Sigmoid colon (tissue), 7 donors: Measurements from ENCODE around the gene STAC. TPM values are rescaled to one million over a fixed set of nuclear protein-coding genes. Genes with fewer than 3 reads are reported as not detected.

Experiments used
- DNase-seq: peaks from one replicate; pipeline ENCODE4 v3.0.0-alpha.2; 2019
- H3K27ac ChIP-seq, 4 donors: fragments of 200-600 bp; sonication (generic); one replicate each; pipeline ENCODE4 v1.5.1; 2016 to 2019; ENCODE audit warnings: mild to moderate bottlenecking in 1 of 4
- H3K27me3 ChIP-seq, 3 donors: fragments of 200-600 bp; sonication (generic); one replicate each; pipeline ENCODE4 v1.5.1; 2019; ENCODE audit warnings: mild to moderate bottlenecking in 1 of 3
- H3K36me3 ChIP-seq, 4 donors: fragments of 200-600 bp; sonication (generic); one replicate each; pipeline ENCODE4 v1.5.1; 2016 to 2019
- H3K4me1 ChIP-seq, 4 donors: fragments of 200-600 bp; sonication (generic); one replicate each; pipeline ENCODE4 v1.5.1; 2017 to 2019
- H3K4me3 ChIP-seq, 4 donors: fragments of 200-600 bp; sonication (generic); one replicate each; pipeline ENCODE4 v1.5.1; 2017 to 2019; ENCODE audit warnings: mild to moderate bottlenecking in 2 of 4, moderate library complexity in 1 of 4
- H3K9me3 ChIP-seq, 4 donors: fragments of 200-600 bp in 3 of 4; sonication (generic) in 3 of 4; one replicate each; pipeline versions ENCODE4 v1.5.1 to v1.6.1; 2013 to 2019
- CTCF ChIP-seq, 4 experiments: fragments of 450-650 bp in 3 of 4; fragments of 200-600 bp in 1 of 4; IDR thresholded peaks; one replicate each; pipeline ENCODE4 v1.5.1; 2016 to 2019; ENCODE audit warnings: antibody characterized with exemption in 4 of 4, mild to moderate bottlenecking in 3 of 4, moderate library complexity in 2 of 4
- EP300 ChIP-seq, 4 donors: sonication (generic); formaldehyde crosslinking; IDR thresholded peaks; one replicate each; pipeline ENCODE4 v1.6.1; 2017; ENCODE audit warnings: antibody characterized with exemption in 4 of 4
- POLR2A ChIP-seq, 2 donors: fragments of 450-650 bp; IDR thresholded peaks; one replicate each; pipeline ENCODE4 v1.6.1; 2016; ENCODE audit warnings: antibody characterized with exemption in 2 of 2, mild to moderate bottlenecking in 2 of 2, moderate library complexity in 2 of 2
- POLR2AphosphoS5 ChIP-seq, 4 donors: sonication (generic); formaldehyde crosslinking; IDR thresholded peaks; one replicate each; pipeline ENCODE4 v1.6.1; 2017; ENCODE audit warnings: antibody characterized with exemption in 4 of 4
- WGBS, 2 donors: extraction: QIAGEN DNeasy Blood & Tissue Kit; methylation state at CpG; one replicate each; pipeline ENCODE4 v1.1.7; 2013; 5-methylcytosine and 5-hydroxymethylcytosine counted together
- intact Hi-C: fragments of 100-400 bp; cut with DNase I; formaldehyde crosslinking; loops from one replicate; pipeline ENCODE4 v1.15.1; 2023
- polyA plus RNA-seq, 3 donors: library from polyadenylated mRNA; stranded (reverse); fragments of 200-250 nt; gene quantifications; one replicate each; pipeline ENCODE4 v1.2.3, GENCODE V29; 2013
- total RNA-seq, 4 donors: library from RNA; depleted of rRNA; stranded (reverse); fragments of >200 nt; gene quantifications; one replicate each; pipeline ENCODE4 v1.1.0, GENCODE V29; 2016
- donor health status: healthy with polysubstance abuse.
- donor health status: Bipolar disorder and iron deficiency.
- donor health status: healthy.

Gene STAC
- total and polyA plus RNA-seq, 7 donors, result 0.42 to 39.6 (median 17.4) TPM; not detected in 2

- H3K4me3 ChIP-seq, result no peak overlapping the region
- intact Hi-C loops, result no loop called here
- H3K9me3 ChIP-seq, result no peaks in the 10 kb centered on the region
- H3K4me1 ChIP-seq, result no peaks in the 10 kb centered on the region
- no peaks in the 10 kb centered on the region for H3K36me3 ChIP-seq
- DNase-seq, result no peak
- no peaks in the 10 kb centered on the region for H3K27me3 ChIP-seq
- H3K27ac ChIP-seq, result no peak overlapping the region
- WGBS, 2 donors, result 86 to 92% methylated on average over 4 of the region's 4 CpGs
- no peak for TF ChIP-seq POLR2A (IDR thresholded peaks at IDR 0.05)
- TF ChIP-seq CTCF (IDR thresholded peaks at IDR 0.05), result no peak
- no peak for TF ChIP-seq EP300 (IDR thresholded peaks at IDR 0.05)
- no peak for TF ChIP-seq POLR2AphosphoS5 (IDR thresholded peaks at IDR 0.05)
These were observed 24.9 kb downstream of the STAC start for GRCh38 chr3:36405190-36405589.

- TF ChIP-seq POLR2AphosphoS5 (IDR thresholded peaks at IDR 0.05) (no peak), EP300 (IDR thresholded peaks at IDR 0.05) (no peak), POLR2A (IDR thresholded peaks at IDR 0.05) (no peak), CTCF (IDR thresholded peaks at IDR 0.05) (no peak)
- DNase-seq, result no peak
- no peaks in the 10 kb centered on the region for H3K9me3 ChIP-seq
- H3K4me1 ChIP-seq, result no peaks in the 10 kb centered on the region
- H3K4me3 ChIP-seq, result no peak overlapping the region
- intact Hi-C loops, result no loop called here
- 61 to 71% methylated on average over 1 of the region's 1 CpG for WGBS, 2 donors
- no peaks in the 10 kb centered on the region for H3K27me3 ChIP-seq
- H3K36me3 ChIP-seq, result no peaks in the 10 kb centered on the region
- H3K27ac ChIP-seq, result no peak overlapping the region
These were observed 27.8 kb downstream of the STAC start for GRCh38 chr3:36408146-36408545.

- TF ChIP-seq EP300 (IDR thresholded peaks at IDR 0.05) (no peak), POLR2AphosphoS5 (IDR thresholded peaks at IDR 0.05) (no peak), CTCF (IDR thresholded peaks at IDR 0.05) (no peak), POLR2A (IDR thresholded peaks at IDR 0.05) (no peak)
- Histone ChIP-seq H3K36me3 (no peaks in the 10 kb centered on the region), H3K27me3 (no peaks in the 10 kb centered on the region), H3K4me3 (no peak overlapping the region), H3K27ac (no peak overlapping the region), H3K4me1 (no peaks in the 10 kb centered on the region), H3K9me3 (no peaks in the 10 kb centered on the region)
- no peak for DNase-seq
- intact Hi-C loops, result no loop called here
- WGBS, 2 donors, result 82 to 91% methylated on average over 2 of the region's 2 CpGs
These were observed 29.6 kb downstream of the STAC start for GRCh38 chr3:36409862-36410261.

GRCh38 chr3:36411587-36411986, 31.3 kb downstream of the STAC start:
- Histone ChIP-seq H3K36me3 (no peaks in the 10 kb centered on the region), H3K27ac (no peak overlapping the region), H3K4me1 (no peaks in the 10 kb centered on the region), H3K9me3 (peaks cover 0 to 4% (median 0%) of the 10 kb centered on the region in 4 donors), H3K27me3 (no peaks in the 10 kb centered on the region), H3K4me3 (no peak overlapping the region)
- no peak for DNase-seq
- TF ChIP-seq CTCF (IDR thresholded peaks at IDR 0.05), result no peak
- TF ChIP-seq POLR2A (IDR thresholded peaks at IDR 0.05), result no peak
- TF ChIP-seq EP300 (IDR thresholded peaks at IDR 0.05), result no peak
- no peak for TF ChIP-seq POLR2AphosphoS5 (IDR thresholded peaks at IDR 0.05)
- WGBS, 2 donors, result 44 to 70% methylated on average over 1 of the region's 1 CpG
- intact Hi-C loops, result no loop called here

- Histone ChIP-seq H3K4me1 (no peaks in the 10 kb centered on the region), H3K4me3 (no peak overlapping the region), H3K9me3 (peaks cover 0 to 4% (median 0%) of the 10 kb centered on the region in 4 donors), H3K27ac (no peak overlapping the region), H3K27me3 (no peaks in the 10 kb centered on the region), H3K36me3 (no peaks in the 10 kb centered on the region)
- no peak for TF ChIP-seq CTCF (IDR thresholded peaks at IDR 0.05)
- TF ChIP-seq POLR2A (IDR thresholded peaks at IDR 0.05), result no peak
- no peak for TF ChIP-seq EP300 (IDR thresholded peaks at IDR 0.05)
- no peak for TF ChIP-seq POLR2AphosphoS5 (IDR thresholded peaks at IDR 0.05)
- DNase-seq, result no peak
- intact Hi-C loops, result no loop called here
- WGBS, 2 donors, result 0 to 87% methylated on average over 1 of the region's 1 CpG
These were observed 36.3 kb downstream of the STAC start for GRCh38 chr3:36416599-36416998.
